Measurements from ENCODE around the gene PCSK9.

- TF ChIP-seq CTCF (IDR thresholded peaks at IDR 0.05; ENCODE audit: poor library complexity) (no peak), EZH2 (IDR thresholded peaks at IDR 0.05; ENCODE audit: borderline replicate concordance) (no peak), EZH2phosphoT487 (IDR thresholded peaks at IDR 0.05; ENCODE audit: low read depth, severe bottlenecking, unreplicated experiment) (no peak)
Measured at GRCh38 chr1:55074455-55074854, 35.1 kb downstream of the PCSK9 start.
